Endothelial cell of umbilical vein (primary cell): Measurements from ENCODE around the gene USP36. TPM values are rescaled to one million over a fixed set of nuclear protein-coding genes. Genes with fewer than 3 reads are reported as not detected.

Experiments
- BruUV-seq: library from RNA; stranded (reverse); fragments of 400-500 nt; replicated peaks from 2 replicates; lab custom pipeline; 2021; lab: Mats Ljungman, UMichigan
- CTCF ChIA-PET: fragments of 300-600, 350-600 bp; sonication (Branson Sonifier 250); formaldehyde crosslinking; loops from one replicate; lab custom pipeline; 2021; ENCODE audit warnings: antibody characterized with exemption, inconsistent platforms; lab: Charles Lee
- POLR2A ChIA-PET: fragments of 300-600, 350-600 bp; sonication (Branson Sonifier 250); formaldehyde crosslinking; loops from one replicate; lab custom pipeline; 2021; ENCODE audit warnings: antibody characterized with exemption, inconsistent platforms; lab: Charles Lee
- DNase-seq: peaks from one replicate; pipeline ENCODE4 v3.0.0-alpha.2; 2011; ENCODE audit warnings: low read depth, low spot score
- FAIRE-seq: peaks from 2 replicates; lab custom pipeline; 2011; peaks lifted over from hg19 to GRCh38; lab: Jason Lieb, UNC
- H2AFZ ChIP-seq: 2 replicates; pipeline ENCODE4 v1.6.0; 2012; ENCODE audit warnings: low read depth, low read length, control low read depth, inconsistent platforms
- H3K27ac ChIP-seq: 2 replicates; pipeline ENCODE4 v1.5.1; 2011; ENCODE audit warnings: low read depth, mild to moderate bottlenecking, control low read depth, low read length, moderate library complexity; ENCODE audit not compliant: insufficient read depth
- H3K27me3 ChIP-seq, 2 experiments: 2 replicates each; pipeline versions ENCODE4 v1.6.0 to v1.6.1; 2011; ENCODE audit warnings: low read length in 2 of 2, mixed read lengths in 1 of 2; ENCODE audit not compliant: control insufficient read depth in 2 of 2, insufficient read depth in 2 of 2
- H3K36me3 ChIP-seq, 2 experiments: 2 replicates in 1 of 2; 3 replicates in 1 of 2; pipeline ENCODE4 v1.5.1; 2011; ENCODE audit warnings: low read length in 2 of 2, mild to moderate bottlenecking in 1 of 2, moderate library complexity in 1 of 2; ENCODE audit not compliant: control insufficient read depth in 2 of 2, insufficient read depth in 2 of 2; ENCODE audit errors: extremely low read depth in 1 of 2
- H3K4me1 ChIP-seq: 3 replicates; pipeline ENCODE4 v1.5.1; 2011; ENCODE audit warnings: mild to moderate bottlenecking, low read length; ENCODE audit not compliant: control insufficient read depth, insufficient read depth; ENCODE audit errors: extremely low read depth
- H3K4me2 ChIP-seq: 2 replicates; pipeline ENCODE4 v1.6.1; 2011; ENCODE audit warnings: low read length, control low read depth, mixed read lengths; ENCODE audit not compliant: insufficient read depth
- H3K4me3 ChIP-seq, 3 experiments: fragments of 200-600 bp in 1 of 3; sonication (generic), shearing (Covaris generic) in 1 of 3; replicated peaks in 1 of 3; 2 replicates each; pipeline ENCODE4 v1.5.1; 2011 to 2016; ENCODE audit warnings: control low read depth in 3 of 3, low read length in 3 of 3, mild to moderate bottlenecking in 2 of 3, inconsistent platforms in 1 of 3, low read depth in 1 of 3, moderate library complexity in 1 of 3; ENCODE audit not compliant: insufficient read depth in 1 of 3
- H3K79me2 ChIP-seq: 2 replicates; pipeline ENCODE4 v1.6.0; 2012; ENCODE audit warnings: low read length, inconsistent platforms; ENCODE audit not compliant: control insufficient read depth, insufficient read depth
- H3K9ac ChIP-seq: replicated peaks from 2 replicates; pipeline ENCODE3; 2011; ENCODE audit warnings: low read length, control low read depth; ENCODE audit not compliant: insufficient read depth; ENCODE audit errors: extremely low read depth
- H3K9me1 ChIP-seq: replicated peaks from 3 replicates; pipeline ENCODE4 v1.6.0; 2011; ENCODE audit warnings: mild to moderate bottlenecking, low read length; ENCODE audit not compliant: control insufficient read depth, insufficient read depth; ENCODE audit errors: extremely low read depth
- H3K9me3 ChIP-seq: replicated peaks from 2 replicates; pipeline ENCODE4 v1.5.1; 2012; ENCODE audit warnings: low read length, inconsistent platforms; ENCODE audit not compliant: control insufficient read depth, insufficient read depth
- H4K20me1 ChIP-seq: replicated peaks from 2 replicates; pipeline ENCODE3; 2011; ENCODE audit warnings: mild to moderate bottlenecking, low read length; ENCODE audit not compliant: control insufficient read depth, insufficient read depth; ENCODE audit errors: extremely low read depth
- CTCF ChIP-seq, 2 donors: IDR thresholded peaks; 1 replicate in 1 of 2; 2 replicates in 1 of 2; pipeline ENCODE4 v1.5.1; 2011; ENCODE audit warnings: low read length in 2 of 2, mild to moderate bottlenecking in 2 of 2, moderate library complexity in 2 of 2, control low read depth in 1 of 2, inconsistent platforms in 1 of 2, low read depth in 1 of 2; ENCODE audit not compliant: insufficient read depth in 1 of 2; ENCODE audit errors: extremely low read depth in 1 of 2
- EZH2 ChIP-seq: IDR thresholded peaks from 2 replicates; pipeline ENCODE4 v1.6.1; 2012; ENCODE audit warnings: borderline replicate concordance, low read depth, mild to moderate bottlenecking, moderate library complexity, low read length, inconsistent platforms; ENCODE audit not compliant: severe bottlenecking
- FOS ChIP-seq: IDR thresholded peaks from 2 replicates; pipeline ENCODE4 v1.6.1; 2011; ENCODE audit warnings: mild to moderate bottlenecking, low read length, moderate library complexity, borderline replicate concordance; ENCODE audit not compliant: insufficient read depth
- GATA2 ChIP-seq: IDR thresholded peaks from 2 replicates; pipeline ENCODE4 v1.7.0; 2011; ENCODE audit warnings: low read depth, mild to moderate bottlenecking, moderate library complexity, mixed read lengths, low read length; ENCODE audit not compliant: insufficient read length, insufficient read depth
- JUN ChIP-seq: IDR thresholded peaks from 2 replicates; pipeline ENCODE4 v1.6.1; 2011; ENCODE audit warnings: borderline replicate concordance, low read depth; ENCODE audit not compliant: insufficient read length, insufficient read depth
- MYC ChIP-seq: IDR thresholded peaks from one replicate; pipeline ENCODE4 v1.6.1; 2011; ENCODE audit warnings: mild to moderate bottlenecking, low read depth, low read length
- POLR2A ChIP-seq: IDR thresholded peaks from 2 replicates; pipeline ENCODE4 v1.6.1; 2012; ENCODE audit warnings: low read depth, mild to moderate bottlenecking, control low read depth, low read length
- POLR2AphosphoS5 ChIP-seq: IDR thresholded peaks from 2 replicates; pipeline ENCODE4 v1.6.1; 2012; ENCODE audit warnings: low read depth, mild to moderate bottlenecking, control low read depth, low read length, moderate library complexity; ENCODE audit not compliant: insufficient read depth
- dilution Hi-C: fragments of 300-500 bp; cut with MboI; formaldehyde crosslinking; loops from one replicate; pipeline ENCODE4 v1.15.0; 2019; ENCODE audit warnings: low sequenced_read_pairs; ENCODE audit not compliant: extremely low pct_ligation_motif_present
- intact Hi-C: fragments of 100-400 bp; cut with micrococcal nuclease; formaldehyde crosslinking; loops from one replicate; pipeline ENCODE4 v1.10.0; 2022
- polyA plus RNA-seq, 4 experiments: library from polyadenylated mRNA; depleted of rRNA in 3 of 4; stranded (reverse) in 3 of 4; unstranded in 1 of 4; fragments of >200 nt; gene quantifications; 2 replicates each; pipeline versions ENCODE4 v1.2.1 to v1.2.3, GENCODE V29; 2011 to 2012; ENCODE audit warnings: missing spikeins in 1 of 4
- total RNA-seq: library from RNA; stranded (reverse); gene quantifications from 2 replicates; pipeline ENCODE4 v1.2.3, GENCODE V29; 2021
- TF ChIP-seq, protein P1 (sequence below): IDR thresholded peaks from 2 replicates; pipeline ENCODE4 v1.6.1; 2011; ENCODE audit not compliant: insufficient read depth, insufficient read length

The USP36 gene
- total and polyA plus RNA-seq, 2 donors (not counting 3 experiments of a cell fraction or from before 2014, with no cell fraction given) = 29.8 to 46.6 TPM

- CTCF ChIA-PET = interaction anchor here (1.1 to 2.0 kb wide), 3 partner anchors 27 to 301 kb away, joined by 3 to 11 read pairs (median 3); no protein-coding TSS in a partner anchor
- FAIRE-seq (no peak), DNase-seq (no peak)
- no peaks in the 10 kb centered on the region for H3K79me2 ChIP-seq
- dilution Hi-C loops (no loop called here), intact Hi-C loops (no loop called here)
- no peaks in the 10 kb centered on the region for H4K20me1 ChIP-seq
- H3K9me3 ChIP-seq = no peaks in the 10 kb centered on the region
- H3K4me3 ChIP-seq = no peak overlapping the region
- H3K27me3 ChIP-seq = no peaks in the 10 kb centered on the region
- H2AFZ ChIP-seq = no peak overlapping the region
- no peak overlapping the region for H3K9ac ChIP-seq
- TF ChIP-seq JUN (no peak), MYC (no peak), EZH2 (no peak), POLR2AphosphoS5 (no peak), CTCF (IDR thresholded peaks at IDR 0.05; ENCODE audit: extremely low read depth in 1 of 2, insufficient read depth in 1 of 2, low read depth in 1 of 2, low read length in 2 of 2) (no peak), GATA2 (no peak), POLR2A (no peak), FOS (no peak)
- TF ChIP-seq, protein P1, sequence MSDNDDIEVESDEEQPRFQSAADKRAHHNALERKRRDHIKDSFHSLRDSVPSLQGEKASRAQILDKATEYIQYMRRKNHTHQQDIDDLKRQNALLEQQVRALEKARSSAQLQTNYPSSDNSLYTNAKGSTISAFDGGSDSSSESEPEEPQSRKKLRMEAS = no peak
- no peak overlapping the region for H3K27ac ChIP-seq
- no TSS peak for BruUV-seq
- peaks cover 9 to 42% of the 10 kb centered on the region in 2 experiments for H3K36me3 ChIP-seq
- no peak overlapping the region for H3K4me2 ChIP-seq
- POLR2A ChIA-PET = no interaction called here
- no peaks in the 10 kb centered on the region for H3K9me1 ChIP-seq
- no peaks in the 10 kb centered on the region for H3K4me1 ChIP-seq
These were observed 42.7 kb downstream of the USP36 start for GRCh38 chr17:78797691-78798585.
